ENCODE results near the gene DUSP9.

GRCh38 chrX:153608806-153609205 is 38.2 kb upstream of the DUSP9 start:
- TF ChIP-seq NFIC (IDR thresholded peaks at IDR 0.05; ENCODE audit: low read depth, low read length) (no peak), TAF1 (IDR thresholded peaks at IDR 0.05; ENCODE audit: borderline replicate concordance, low read depth, low read length) (no peak), TCF12 (IDR thresholded peaks at IDR 0.05; ENCODE audit: low read depth, low read length) (no peak), EZH2 (IDR thresholded peaks at IDR 0.05; ENCODE audit: borderline replicate concordance, control insufficient read depth, low read depth, low read length) (no peak), POLR2A (IDR thresholded peaks at IDR 0.05; ENCODE audit: low read depth, low read length) (no peak), POLR2AphosphoS2 (IDR thresholded peaks at IDR 0.05; ENCODE audit: low read depth, low read length) (no peak), ZZZ3 (IDR thresholded peaks at IDR 0.05; ENCODE audit: control insufficient read depth, insufficient read length, low read depth) (no peak), IRF3 (IDR thresholded peaks at IDR 0.05) (no peak), FOS (IDR thresholded peaks at IDR 0.05; ENCODE audit: borderline replicate concordance, extremely low read depth, insufficient read length) (no peak), EP300 (IDR thresholded peaks at IDR 0.05; ENCODE audit: borderline replicate concordance in 1 of 2, control insufficient read depth in 1 of 2, low read depth in 2 of 2, low read length in 2 of 2) (no peak), RELA (IDR thresholded peaks at IDR 0.05; ENCODE audit: borderline replicate concordance, partially characterized antibody) (no peak)
- TF ChIP-seq, protein P1, sequence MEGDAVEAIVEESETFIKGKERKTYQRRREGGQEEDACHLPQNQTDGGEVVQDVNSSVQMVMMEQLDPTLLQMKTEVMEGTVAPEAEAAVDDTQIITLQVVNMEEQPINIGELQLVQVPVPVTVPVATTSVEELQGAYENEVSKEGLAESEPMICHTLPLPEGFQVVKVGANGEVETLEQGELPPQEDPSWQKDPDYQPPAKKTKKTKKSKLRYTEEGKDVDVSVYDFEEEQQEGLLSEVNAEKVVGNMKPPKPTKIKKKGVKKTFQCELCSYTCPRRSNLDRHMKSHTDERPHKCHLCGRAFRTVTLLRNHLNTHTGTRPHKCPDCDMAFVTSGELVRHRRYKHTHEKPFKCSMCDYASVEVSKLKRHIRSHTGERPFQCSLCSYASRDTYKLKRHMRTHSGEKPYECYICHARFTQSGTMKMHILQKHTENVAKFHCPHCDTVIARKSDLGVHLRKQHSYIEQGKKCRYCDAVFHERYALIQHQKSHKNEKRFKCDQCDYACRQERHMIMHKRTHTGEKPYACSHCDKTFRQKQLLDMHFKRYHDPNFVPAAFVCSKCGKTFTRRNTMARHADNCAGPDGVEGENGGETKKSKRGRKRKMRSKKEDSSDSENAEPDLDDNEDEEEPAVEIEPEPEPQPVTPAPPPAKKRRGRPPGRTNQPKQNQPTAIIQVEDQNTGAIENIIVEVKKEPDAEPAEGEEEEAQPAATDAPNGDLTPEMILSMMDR (IDR thresholded peaks at IDR 0.05 in 2 of 3, conservative IDR thresholded peaks at IDR 0.05 in 1 of 3; ENCODE audit: control insufficient read depth in 2 of 3, extremely low read depth in 1 of 3, insufficient read depth in 1 of 3, low read depth in 3 of 3, low read length in 3 of 3): no peak
- TF ChIP-seq, protein P2, sequence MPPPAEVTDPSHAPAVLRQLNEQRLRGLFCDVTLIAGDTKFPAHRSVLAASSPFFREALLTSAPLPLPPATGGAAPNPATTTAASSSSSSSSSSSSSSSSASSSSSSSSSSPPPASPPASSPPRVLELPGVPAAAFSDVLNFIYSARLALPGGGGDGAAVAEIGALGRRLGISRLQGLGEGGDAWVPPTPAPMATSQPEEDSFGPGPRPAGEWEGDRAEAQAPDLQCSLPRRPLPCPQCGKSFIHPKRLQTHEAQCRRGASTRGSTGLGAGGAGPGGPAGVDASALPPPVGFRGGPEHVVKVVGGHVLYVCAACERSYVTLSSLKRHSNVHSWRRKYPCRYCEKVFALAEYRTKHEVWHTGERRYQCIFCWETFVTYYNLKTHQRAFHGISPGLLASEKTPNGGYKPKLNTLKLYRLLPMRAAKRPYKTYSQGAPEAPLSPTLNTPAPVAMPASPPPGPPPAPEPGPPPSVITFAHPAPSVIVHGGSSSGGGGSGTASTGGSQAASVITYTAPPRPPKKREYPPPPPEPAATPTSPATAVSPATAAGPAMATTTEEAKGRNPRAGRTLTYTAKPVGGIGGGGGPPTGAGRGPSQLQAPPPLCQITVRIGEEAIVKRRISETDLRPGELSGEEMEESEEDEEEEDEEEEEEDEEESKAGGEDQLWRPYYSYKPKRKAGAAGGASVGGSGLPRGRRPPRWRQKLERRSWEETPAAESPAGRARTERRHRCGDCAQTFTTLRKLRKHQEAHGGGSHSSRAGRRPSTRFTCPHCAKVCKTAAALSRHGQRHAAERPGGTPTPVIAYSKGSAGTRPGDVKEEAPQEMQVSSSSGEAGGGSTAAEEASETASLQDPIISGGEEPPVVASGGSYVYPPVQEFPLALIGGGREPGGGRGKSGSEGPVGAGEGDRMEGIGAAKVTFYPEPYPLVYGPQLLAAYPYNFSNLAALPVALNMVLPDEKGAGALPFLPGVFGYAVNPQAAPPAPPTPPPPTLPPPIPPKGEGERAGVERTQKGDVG (CRISPR knock-in tag; IDR thresholded peaks at IDR 0.05): no peak

All from GM12878 (cell line).